ENCODE measurements around the gene PRF1.
"Not testable (repeated sequence)": the region's sequence is repeated elsewhere in the genome, so short reads cannot be mapped to it uniquely, and the experiment has no call there.

PRF1 gene

GRCh38 chr10:70617798-70618568, 15.4 kb upstream of the PRF1 start:
- no peak for DNase-seq (ENCODE audit: low spot score)

- DNase-seq (ENCODE audit: low spot score) = no peak
Measured at GRCh38 chr10:70616761-70617160, 14.2 kb upstream of the PRF1 start.

GRCh38 chr10:70615784-70616522, 13.4 kb upstream of the PRF1 start:
- DNase-seq (ENCODE audit: low spot score) = no peak

- DNase-seq (ENCODE audit: low spot score) = no peak
Measured at GRCh38 chr10:70615211-70615610, 12.7 kb upstream of the PRF1 start.

- DNase-seq (ENCODE audit: low spot score) = not testable (repeated sequence)
Measured at GRCh38 chr10:70614364-70614763, 11.8 kb upstream of the PRF1 start.

- DNase-seq (ENCODE audit: low spot score) = no peak
Measured at GRCh38 chr10:70613941-70614340, 11.4 kb upstream of the PRF1 start.

- DNase-seq (ENCODE audit: low spot score) = no peak
Measured at GRCh38 chr10:70607936-70608335, 5.4 kb upstream of the PRF1 start.

GRCh38 chr10:70605161-70605560, 2.6 kb upstream of the PRF1 start:
- no peak for DNase-seq (ENCODE audit: low spot score)

- no peak for DNase-seq (ENCODE audit: low spot score)
Measured at GRCh38 chr10:70604106-70604505, 1.6 kb upstream of the PRF1 start.

- no peak for DNase-seq (ENCODE audit: low spot score)
Measured at GRCh38 chr10:70603449-70603801, 884 bp upstream of the PRF1 start.

GRCh38 chr10:70601746-70602145, 795 bp downstream of the PRF1 start:
- DNase-seq (ENCODE audit: low spot score) = no peak

- DNase-seq (ENCODE audit: low spot score) = no peak
Measured at GRCh38 chr10:70600512-70601395, 1.8 kb downstream of the PRF1 start.

- DNase-seq (ENCODE audit: low spot score) = no peak
Measured at GRCh38 chr10:70599791-70600190, 2.8 kb downstream of the PRF1 start.

GRCh38 chr10:70599319-70599718, 3.2 kb downstream of the PRF1 start:
- DNase-seq (ENCODE audit: low spot score) = no peak

- no peak for DNase-seq (ENCODE audit: low spot score)
Measured at GRCh38 chr10:70598857-70599295, 3.7 kb downstream of the PRF1 start.

- no peak for DNase-seq (ENCODE audit: low spot score)
Measured at GRCh38 chr10:70597856-70598815, 4.4 kb downstream of the PRF1 start.

GRCh38 chr10:70596860-70597809, 5.4 kb downstream of the PRF1 start:
- DNase-seq (ENCODE audit: low spot score) = no peak

GRCh38 chr10:70596110-70596798, 6.3 kb downstream of the PRF1 start:
- DNase-seq (ENCODE audit: low spot score) = no peak

- DNase-seq (ENCODE audit: low spot score) = no peak
Measured at GRCh38 chr10:70595566-70596016, 7.0 kb downstream of the PRF1 start.
